K562 (cell line): ENCODE data around the gene PRM1. TPM values are rescaled to one million over a fixed set of nuclear protein-coding genes. Genes with fewer than 3 reads are reported as not detected.

Experiments used
- ATAC-seq: fragments of 200-7000 bp; cut with Tn5 transposase; 3 replicates; pipeline ENCODE4 v1.9.1; 2020; ENCODE audit warnings: moderate library complexity
- BruUV-seq: library from RNA; stranded (reverse); fragments of 400-500 nt; replicated peaks from 2 replicates; lab custom pipeline; 2021; lab: Mats Ljungman, UMichigan
- CTCF ChIA-PET: fragments of 300-600 bp; formaldehyde crosslinking; extraction: SDS; loops from one replicate; lab custom pipeline; 2021; ENCODE audit warnings: low intra/inter-chr PET ratio; lab: Yijun Ruan, JAX
- POLR2A ChIA-PET: fragments of 300-600, 350-650 bp; sonication (Branson Sonifier 250); formaldehyde crosslinking; extraction: SDS; loops from one replicate; lab custom pipeline; 2021; ENCODE audit warnings: antibody characterized with exemption, inconsistent platforms; lab: Yijun Ruan, JAX
- DNase-seq, 4 experiments: peaks; one replicate each; pipeline versions ENCODE4 v3.0.0 to v3.0.0-alpha.2; 2011 to 2018; ENCODE audit warnings: low spot score in 3 of 4, mixed read lengths in 3 of 4; ENCODE audit errors: extremely low read depth in 1 of 4
- FAIRE-seq: peaks from 2 replicates; lab custom pipeline; 2011; peaks lifted over from hg19 to GRCh38; lab: Jason Lieb, UNC
- H2AFZ ChIP-seq: 2 replicates; pipeline ENCODE4 v1.6.0; 2011; ENCODE audit warnings: low read depth, low read length, control low read depth, inconsistent platforms
- H3K27ac ChIP-seq: fragments of 200-600 bp; 3 replicates; pipeline ENCODE4 v1.8.0; 2011; ENCODE audit warnings: low read depth, mild to moderate bottlenecking, control low read depth, inconsistent platforms, low read length, moderate library complexity, mixed read lengths; ENCODE audit errors: extremely low read depth
- H3K27me3 ChIP-seq, 2 experiments: fragments of 300-600 bp in 1 of 2; 2 replicates in 1 of 2; 3 replicates in 1 of 2; pipeline versions ENCODE4 v1.6.0 to v1.8.0; 2011; ENCODE audit warnings: inconsistent platforms in 2 of 2, low read length in 2 of 2, mild to moderate bottlenecking in 1 of 2, mixed read lengths in 1 of 2, moderate library complexity in 1 of 2; ENCODE audit not compliant: control insufficient read depth in 2 of 2, insufficient read depth in 2 of 2
- H3K36me3 ChIP-seq: fragments of 300-600 bp; 3 replicates; pipeline ENCODE4 v1.8.0; 2011; ENCODE audit warnings: mild to moderate bottlenecking, low read length, inconsistent platforms; ENCODE audit not compliant: control insufficient read depth, insufficient read depth
- H3K4me1 ChIP-seq, 2 experiments: fragments of 200-600 bp in 1 of 2; replicated peaks in 1 of 2; 2 replicates in 1 of 2; 3 replicates in 1 of 2; pipeline versions ENCODE4 v1.5.1 to v1.8.0; 2011; ENCODE audit warnings: inconsistent platforms in 2 of 2, low read length in 2 of 2, mild to moderate bottlenecking in 1 of 2, mixed read lengths in 1 of 2, moderate library complexity in 1 of 2; ENCODE audit not compliant: control insufficient read depth in 2 of 2, insufficient read depth in 2 of 2
- H3K4me2 ChIP-seq: 2 replicates; pipeline ENCODE4 v1.6.1; 2011; ENCODE audit warnings: low read length, control low read depth, inconsistent platforms, mixed read lengths; ENCODE audit not compliant: insufficient read depth
- H3K4me3 ChIP-seq: fragments of 200-600 bp; sonication (generic), shearing (Covaris generic); 2 replicates; pipeline ENCODE4 v1.5.1; 2016; ENCODE audit warnings: control low read depth, inconsistent platforms
- H3K79me2 ChIP-seq: fragments of 200-600 bp; 3 replicates; pipeline ENCODE4 v1.8.0; 2011; ENCODE audit warnings: low read length, inconsistent platforms; ENCODE audit not compliant: control insufficient read depth, insufficient read depth
- H3K9ac ChIP-seq, 2 experiments: 2 replicates each; pipeline versions ENCODE4 v1.6.0 to v1.6.1; 2011; ENCODE audit warnings: low read depth in 2 of 2, low read length in 2 of 2, control low read depth in 1 of 2, inconsistent platforms in 1 of 2, mild to moderate bottlenecking in 1 of 2, mixed read lengths in 1 of 2; ENCODE audit not compliant: insufficient read depth in 1 of 2
- H3K9me1 ChIP-seq: one replicate; pipeline ENCODE4 v1.6.0; 2011; ENCODE audit warnings: inconsistent platforms, mild to moderate bottlenecking, low read length, moderate library complexity; ENCODE audit not compliant: control insufficient read depth, insufficient read depth
- H3K9me3 ChIP-seq: replicated peaks from 2 replicates; pipeline ENCODE4 v1.5.1; 2011; ENCODE audit warnings: low read depth, low read length, inconsistent platforms; ENCODE audit not compliant: control insufficient read depth, insufficient read depth
- H4K20me1 ChIP-seq: replicated peaks from 2 replicates; pipeline ENCODE4 v1.6.1; 2011; ENCODE audit warnings: low read length, inconsistent platforms, mixed read lengths; ENCODE audit not compliant: control insufficient read depth, insufficient read depth
- SPI1 ChIP-seq: IDR thresholded peaks from 2 replicates; pipeline ENCODE4 v1.6.1; 2011; ENCODE audit warnings: low read depth, low read length, control low read depth, borderline replicate concordance
- TSHZ1 ChIP-seq: fragments of 250-450 bp; sonication (Bioruptor Pico); IDR thresholded peaks from 2 replicates; pipeline ENCODE4 v1.4.0; 2020; ENCODE audit warnings: mild to moderate bottlenecking, moderate library complexity
- WGBS: fragments of 100-300 bp; shearing (Covaris generic); methylation state at CpG from one replicate; pipeline ENCODE4 v1.1.6; 2016; ENCODE audit warnings: low coverage, mixed read lengths; ENCODE audit not compliant: insufficient coverage; ENCODE audit errors: missing lambda C conversion rate; 5-methylcytosine and 5-hydroxymethylcytosine counted together
- in situ Hi-C: fragments of 300-500 bp; cut with MboI; formaldehyde crosslinking; loops from 4 replicates; pipeline ENCODE4 v1.15.0; 2018; ENCODE audit warnings: inconsistent platforms, mixed read lengths
- intact Hi-C: fragments of 100-400 bp; cut with micrococcal nuclease; formaldehyde crosslinking; loops from 2 replicates; pipeline ENCODE4 v1.14.2; 2022
- polyA plus RNA-seq, 8 experiments: library from polyadenylated mRNA; depleted of rRNA in 4 of 8; stranded (reverse) in 5 of 8; unstranded in 3 of 8; fragments of >200 nt; fragmentation: Nextera tagmentation in 2 of 8; fragmentation: Illumina TruSeq in 1 of 8; extraction: Ambion mirVana in 2 of 8; extraction: Trizol in 1 of 8; gene quantifications; 2 replicates each; pipeline versions ENCODE4 v1.2.1 to v1.2.3, GENCODE V29; 2011 to 2014; ENCODE audit warnings: inconsistent platforms in 1 of 8, missing spikeins in 1 of 8
- total RNA-seq, 7 experiments: library from RNA; depleted of rRNA in 6 of 7; stranded (reverse); fragments of >200 nt in 6 of 7; fragmentation: Illumina TruSeq in 2 of 7; extraction: Trizol in 2 of 7; gene quantifications; 2 replicates each; pipeline versions ENCODE4 v1.2.1 to v1.2.3, GENCODE V29; 2011 to 2021; ENCODE audit warnings: low replicate concordance in 1 of 7

Gene PRM1
- total and polyA plus RNA-seq, 9 of the 15 experiments (the other 6 are each of a cell fraction or from before 2014, with no cell fraction given): not detected

DNA sequence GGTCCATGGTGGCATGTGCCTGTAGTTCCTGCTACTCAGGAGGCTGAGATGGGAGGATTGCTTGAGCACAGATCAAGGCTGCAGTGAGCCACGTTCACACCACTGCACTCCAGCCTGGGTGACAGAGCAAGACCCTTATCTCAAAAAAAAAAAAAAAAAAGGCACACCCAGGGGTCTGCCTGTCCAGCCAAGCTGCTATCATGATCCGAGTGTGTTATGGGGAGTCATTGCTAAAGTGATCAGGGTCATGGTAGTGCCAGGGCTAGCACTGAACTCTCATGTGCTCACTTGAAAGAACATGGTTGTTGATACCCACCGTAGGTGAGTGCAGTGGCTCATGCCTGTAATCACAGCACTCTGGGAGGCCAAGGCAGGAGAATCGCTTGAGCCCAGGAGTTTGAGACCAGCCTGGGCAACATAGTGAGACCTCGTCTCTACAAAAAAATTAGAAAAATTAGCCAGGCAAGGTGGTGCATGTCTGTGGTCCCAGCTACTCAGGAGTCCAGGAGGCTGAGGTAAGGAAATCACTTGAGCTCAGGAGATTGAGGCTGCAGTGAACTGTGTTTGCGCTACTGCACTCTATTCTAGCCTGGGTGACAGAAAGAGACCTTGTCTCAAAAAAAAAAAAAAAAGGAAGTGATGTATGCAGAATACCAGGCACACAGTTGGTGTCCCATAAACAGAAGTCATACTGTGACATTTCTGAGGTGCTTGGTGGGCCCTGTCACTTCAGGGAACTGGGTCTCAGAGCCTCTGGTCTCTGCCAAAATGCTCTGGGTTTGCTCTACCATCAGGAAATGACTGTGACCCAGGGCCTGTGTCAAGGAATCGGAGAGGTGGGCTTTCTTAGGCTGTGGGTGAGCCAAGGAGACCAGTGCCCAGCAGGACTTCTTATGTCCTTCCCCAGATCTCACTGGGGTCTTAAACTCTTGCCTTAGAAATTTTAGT is 2.2 kb downstream of the PRM1 start:
- BruUV-seq: no TSS peak
- in situ Hi-C loops: no loop called here

More for the DNA sequence above, 2.2 kb downstream of the PRM1 start:
- Histone ChIP-seq H3K9me3 (no peaks in the 10 kb centered on the region), H3K27me3 (peaks cover 42 to 47% of the 10 kb centered on the region in 2 experiments), H3K9ac (no peak overlapping the region), H3K79me2 (no peaks in the 10 kb centered on the region), H4K20me1 (peaks cover 7% of the 10 kb centered on the region; the same call in 1 of the 2 replicates), H2AFZ (no peak overlapping the region), H3K4me2 (no peak overlapping the region), H3K9me1 (no peaks in the 10 kb centered on the region), H3K4me1 (peaks cover 0 to 9% of the 10 kb centered on the region in 2 experiments; a peak in 1 of 5 replicates), H3K36me3 (no peaks in the 10 kb centered on the region), H3K27ac (no peak overlapping the region), H3K4me3 (no peak overlapping the region)
- DNase-seq (no peak), ATAC-seq (no peak), FAIRE-seq (no peak)
- intact Hi-C loops: no loop called here
- TF ChIP-seq TSHZ1 (no peak), SPI1 (peak; percentile 65; the same call in 1 of the 2 replicates)
- WGBS: 11% methylated on average over 6 of the region's 7 CpGs
- ChIA-PET CTCF (interaction anchor here (0.6 kb wide), 1 partner anchor 288 kb away, joined by 3 read pairs; no protein-coding TSS in a partner anchor), POLR2A (interaction anchor here (0.6 to 1.0 kb wide), 2 partner anchors 10 to 341 kb away, joined by 3 read pairs; partner anchors contain the start of gene TNP2)
